GM12892 (cell line): ENCODE data around the gene SNX7.

ENCODE experiments used
- POLR2A ChIP-seq: IDR thresholded peaks from 2 replicates; pipeline ENCODE4 v1.6.1; 2011; ENCODE audit warnings: low read depth, low read length, control low read depth
- TAF1 ChIP-seq: IDR thresholded peaks from 2 replicates; pipeline ENCODE4 v1.6.1; 2011; ENCODE audit warnings: low read depth, mild to moderate bottlenecking, control low read depth, low read length, borderline replicate concordance

DNA sequence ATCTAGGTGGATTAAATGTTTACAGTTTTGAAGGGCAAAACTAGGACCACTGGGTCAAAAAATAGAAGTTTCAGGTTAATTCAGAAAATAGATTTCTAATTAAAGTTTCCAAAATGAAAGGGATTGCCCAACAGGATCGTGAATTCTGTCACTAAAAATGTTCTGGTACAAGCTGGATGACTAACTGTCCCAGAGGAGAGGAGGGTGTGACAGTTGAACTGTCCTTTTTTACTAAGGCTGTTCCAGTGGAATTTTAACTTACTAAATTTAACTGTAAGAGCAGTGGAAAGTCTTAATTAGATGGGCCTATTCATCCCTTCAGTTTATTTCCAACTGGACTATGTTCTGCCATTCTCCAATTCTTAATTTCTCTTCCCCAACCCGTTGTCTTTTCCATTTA, 7.2 kb downstream of the SNX7 start:
- TF ChIP-seq POLR2A (no peak), TAF1 (no peak)
